Muscle layer of duodenum (tissue), 2 donors: ENCODE data around the gene PCDHA1.
A peak's percentile ranks its signal among the peaks of the same experiment; 100 is the strongest.
"Not testable (repeated sequence)": the region's sequence is repeated elsewhere in the genome, so short reads cannot be mapped to it uniquely, and the experiment has no call there.

Experiments
- H3K27ac ChIP-seq: one replicate; pipeline ENCODE4 v1.7.0; 2013; ENCODE audit warnings: mild to moderate bottlenecking, low read length
- H3K27me3 ChIP-seq: one replicate; pipeline ENCODE4 v1.7.0; 2013; ENCODE audit warnings: low read depth, mild to moderate bottlenecking, control low read depth, low read length
- H3K36me3 ChIP-seq, 2 donors: one replicate each; pipeline ENCODE4 v1.7.0; 2013; ENCODE audit warnings: low read length in 2 of 2, control low read depth in 1 of 2, mild to moderate bottlenecking in 1 of 2; ENCODE audit not compliant: insufficient read depth in 2 of 2, control insufficient read depth in 1 of 2
- H3K4me1 ChIP-seq, 2 donors: one replicate each; pipeline ENCODE4 v1.7.0; 2013; ENCODE audit warnings: low read length in 2 of 2, mild to moderate bottlenecking in 2 of 2, control low read depth in 1 of 2, moderate library complexity in 1 of 2; ENCODE audit not compliant: insufficient read depth in 2 of 2, control insufficient read depth in 1 of 2
- H3K4me3 ChIP-seq, 2 donors: one replicate each; pipeline ENCODE4 v1.7.0; 2013; ENCODE audit warnings: low read length in 2 of 2, low read depth in 1 of 2, mild to moderate bottlenecking in 1 of 2
- H3K9me3 ChIP-seq, 2 donors: one replicate each; pipeline ENCODE4 v1.7.0; 2013; ENCODE audit warnings: low read length in 2 of 2, control low read depth in 1 of 2, mild to moderate bottlenecking in 1 of 2; ENCODE audit not compliant: control insufficient read depth in 1 of 2
- donor health status: healthy.

The PCDHA1 gene

DNA sequence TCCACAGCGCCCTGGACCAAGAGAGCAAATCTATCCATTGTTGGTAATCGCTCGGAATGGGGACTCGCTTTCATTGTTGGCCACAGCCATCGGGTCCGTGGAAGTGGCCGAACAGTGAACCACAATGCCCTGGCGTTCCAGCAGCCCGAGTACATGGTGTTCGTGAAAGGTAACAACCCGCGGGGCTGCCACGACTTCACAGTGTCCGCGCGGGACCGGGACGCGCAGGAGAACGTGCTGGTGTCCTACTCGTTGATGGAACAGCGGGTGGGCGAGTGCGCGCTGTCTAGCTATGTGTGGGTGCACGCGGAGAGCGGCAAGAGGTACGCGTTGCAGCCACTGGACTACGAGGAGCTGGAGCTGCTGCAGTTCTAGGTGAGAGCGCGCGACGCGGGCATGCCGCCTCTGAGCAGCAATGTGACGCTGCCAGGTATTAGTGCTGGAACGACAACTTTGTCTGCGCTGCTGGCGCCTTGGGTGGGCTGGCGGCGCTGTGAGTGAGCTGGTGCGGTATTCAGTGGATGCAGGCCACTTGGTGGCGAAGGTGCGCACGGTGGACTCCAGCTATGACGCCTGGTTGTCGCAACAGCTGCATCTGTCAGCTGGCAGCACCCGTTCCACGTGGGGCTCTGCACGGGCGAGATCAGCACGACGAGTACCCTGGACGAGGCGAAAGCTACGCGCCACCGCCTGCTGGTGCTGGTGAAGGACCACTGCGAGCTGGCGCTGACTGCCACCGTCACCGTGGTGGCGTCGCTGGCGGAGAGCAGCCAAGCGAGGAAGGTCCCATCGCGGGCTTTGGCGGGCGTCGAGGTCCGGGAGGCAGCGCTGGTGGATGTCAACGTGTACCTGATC is 76.7 kb downstream of the PCDHA1 start:
- no peaks in the 10 kb centered on the region for H3K27me3 ChIP-seq
- peaks cover 0 to 26% of the 10 kb centered on the region in 2 donors for H3K9me3 ChIP-seq
- H3K36me3 ChIP-seq = no peaks in the 10 kb centered on the region
- no peaks in the 10 kb centered on the region for H3K4me1 ChIP-seq
- no peak overlapping the region for H3K27ac ChIP-seq
- no peak overlapping the region for H3K4me3 ChIP-seq

DNA sequence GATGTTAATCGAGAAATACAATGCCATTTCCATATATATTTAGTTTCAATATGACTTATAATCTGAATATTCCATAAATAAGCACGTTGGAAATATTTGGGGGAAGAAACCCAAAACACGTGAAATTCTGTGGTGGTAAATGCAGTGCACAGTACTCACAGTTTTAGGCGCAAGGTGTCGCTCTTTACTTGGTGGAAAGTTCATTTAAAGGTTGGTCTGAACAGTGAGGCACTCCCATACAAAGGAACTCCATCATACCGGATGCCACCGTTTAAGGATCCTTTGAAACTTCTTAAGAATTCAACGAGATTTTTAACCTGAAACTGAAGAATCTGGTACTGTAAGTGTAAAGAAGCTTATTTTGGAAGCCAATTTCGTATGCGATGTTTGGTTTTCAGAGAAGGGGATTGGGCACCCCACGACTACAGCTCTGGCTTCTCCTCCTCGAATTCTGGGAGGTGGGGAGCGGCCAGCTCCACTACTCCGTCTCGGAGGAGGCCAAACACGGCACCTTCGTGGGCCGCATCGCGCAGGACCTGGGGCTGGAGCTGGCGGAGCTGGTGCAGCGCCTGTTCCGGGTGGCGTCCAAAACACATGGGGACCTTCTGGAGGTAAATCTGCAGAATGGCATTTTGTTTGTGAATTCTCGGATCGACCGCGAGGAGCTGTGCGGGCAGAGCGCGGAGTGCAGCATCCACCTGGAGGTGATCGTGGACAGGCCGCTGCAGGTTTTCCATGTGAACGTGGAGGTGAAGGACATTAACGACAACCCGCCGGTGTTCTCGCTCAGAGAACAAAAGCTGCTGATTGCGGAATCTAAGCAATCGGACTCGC is 83.0 kb downstream of the PCDHA1 start, which contains the start of gene PCDHA11:
PCDHA11 (plus strand) TSS at position 237 of the 834 bp plus-strand sequence; CDS start at position 384, 147 bp downstream.
- Histone ChIP-seq H3K9me3 (peaks cover 0 to 26% of the 10 kb centered on the region in 2 donors), H3K36me3 (no peaks in the 10 kb centered on the region), H3K4me3 (peak within 1 kb of the TSS in 1 of 2 donors; percentile 56), H3K27me3 (no peaks in the 10 kb centered on the region), H3K4me1 (no peaks in the 10 kb centered on the region), H3K27ac (no peak within 1 kb of the TSS)

DNA sequence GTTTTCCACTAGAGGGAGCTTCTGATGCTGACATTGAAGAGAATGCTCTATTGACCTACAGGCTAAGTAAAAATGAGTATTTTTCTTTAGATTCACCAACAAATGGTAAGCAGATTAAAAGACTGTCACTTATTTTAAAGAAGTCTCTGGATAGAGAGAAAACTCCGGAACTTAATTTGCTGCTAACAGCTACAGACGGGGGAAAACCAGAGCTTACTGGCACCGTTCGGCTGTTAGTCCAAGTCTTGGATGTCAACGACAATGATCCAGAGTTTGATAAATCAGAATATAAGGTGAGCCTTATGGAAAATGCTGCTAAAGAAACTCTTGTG is 83.6 kb downstream of the PCDHA1 start:
- peaks cover 0 to 26% of the 10 kb centered on the region in 2 donors for H3K9me3 ChIP-seq
- no peaks in the 10 kb centered on the region for H3K36me3 ChIP-seq
- no peaks in the 10 kb centered on the region for H3K27me3 ChIP-seq
- H3K27ac ChIP-seq = no peak overlapping the region
- peak overlapping the region in 1 of 2 donors; percentile 56 for H3K4me3 ChIP-seq
- no peaks in the 10 kb centered on the region for H3K4me1 ChIP-seq

DNA sequence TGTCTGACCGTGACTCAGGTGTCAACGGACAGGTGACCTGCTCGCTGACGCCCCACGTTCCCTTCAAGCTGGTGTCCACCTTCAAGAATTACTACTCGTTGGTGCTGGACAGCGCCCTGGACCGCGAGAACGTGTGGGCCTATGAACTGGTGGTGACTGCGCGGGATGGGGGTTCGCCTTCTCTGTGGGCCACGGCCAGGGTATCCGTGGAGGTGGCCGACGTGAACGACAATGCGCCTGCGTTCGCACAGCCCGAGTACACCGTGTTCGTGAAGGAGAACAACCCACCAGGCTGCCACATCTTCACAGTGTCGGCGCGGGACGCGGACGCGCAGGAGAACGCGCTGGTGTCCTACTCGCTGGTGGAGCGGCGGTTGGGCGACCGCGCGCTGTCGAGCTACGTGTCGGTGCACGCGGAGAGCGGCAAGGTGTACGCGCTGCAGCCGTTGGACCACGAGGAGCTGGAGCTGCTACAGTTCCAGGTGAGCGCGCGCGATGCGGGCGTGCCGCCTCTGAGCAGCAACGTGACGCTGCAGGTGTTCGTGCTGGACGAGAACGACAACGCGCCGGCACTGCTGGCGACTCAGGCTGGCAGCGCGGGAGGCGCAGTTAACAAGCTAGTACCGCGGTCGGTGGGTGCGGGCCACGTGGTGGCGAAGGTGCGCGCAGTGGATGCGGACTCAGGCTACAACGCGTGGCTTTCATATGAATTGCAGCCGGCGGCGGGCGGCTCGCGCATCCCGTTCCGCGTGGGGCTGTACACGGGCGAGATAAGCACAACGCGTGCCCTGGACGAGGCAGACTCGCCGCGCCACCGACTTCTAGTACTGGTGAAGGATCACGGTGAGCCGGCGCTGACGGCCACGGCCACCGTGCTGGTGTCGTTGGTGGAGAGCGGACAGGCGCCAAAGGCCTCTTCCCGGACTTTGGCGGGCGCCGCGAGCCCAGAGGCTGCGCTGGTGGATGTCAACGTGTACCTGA is 84.6 kb downstream of the PCDHA1 start:
- no peak overlapping the region for H3K27ac ChIP-seq
- peak overlapping the region in 1 of 2 donors; percentile 25 for H3K4me3 ChIP-seq
- H3K4me1 ChIP-seq = no peaks in the 10 kb centered on the region
- no peaks in the 10 kb centered on the region for H3K27me3 ChIP-seq
- no peaks in the 10 kb centered on the region for H3K36me3 ChIP-seq
- H3K9me3 ChIP-seq = peaks cover 0 to 32% of the 10 kb centered on the region in 2 donors

DNA sequence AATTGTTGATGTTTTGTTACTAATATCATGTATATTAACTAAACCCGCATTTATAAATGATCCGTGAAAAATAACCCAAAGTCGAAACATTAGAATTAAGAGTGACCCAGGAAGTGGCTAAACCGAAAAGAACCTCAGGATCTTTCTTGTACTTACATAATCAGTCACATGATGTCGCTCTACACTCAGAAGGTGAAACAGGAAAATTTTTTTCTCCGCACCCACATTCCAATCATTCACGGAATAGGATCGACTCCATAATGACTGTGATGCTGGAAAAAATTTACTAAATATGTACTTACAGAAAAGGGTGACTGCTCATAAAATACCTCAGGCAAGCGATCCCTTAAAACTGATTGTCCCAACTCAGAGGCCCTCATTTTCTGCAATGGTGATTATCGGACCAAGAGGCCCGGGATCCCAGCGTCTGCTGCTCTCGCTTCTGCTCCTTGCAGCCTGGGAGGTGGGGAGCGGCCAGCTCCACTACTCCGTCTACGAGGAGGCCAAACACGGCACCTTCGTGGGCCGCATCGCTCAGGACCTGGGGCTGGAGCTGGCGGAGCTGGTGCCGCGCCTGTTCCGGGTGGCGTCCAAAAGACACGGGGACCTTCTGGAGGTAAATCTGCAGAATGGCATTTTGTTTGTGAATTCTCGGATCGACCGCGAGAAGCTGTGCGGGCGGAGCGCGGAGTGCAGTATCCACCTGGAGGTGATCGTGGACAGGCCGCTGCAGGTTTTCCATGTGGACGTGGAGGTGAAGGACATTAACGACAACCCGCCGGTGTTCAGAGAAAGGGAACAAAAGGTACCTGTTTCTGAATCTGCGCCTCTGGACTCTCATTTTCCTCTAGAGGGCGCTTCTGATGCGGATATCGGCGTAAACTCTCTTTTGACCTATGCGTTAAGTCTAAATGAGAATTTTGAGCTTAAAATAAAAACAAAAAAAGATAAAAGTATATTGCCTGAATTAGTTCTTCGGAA is 89.4 kb downstream of the PCDHA1 start, which contains the start of gene PCDHA12:
PCDHA12 (plus strand) TSS at position 224 of the 981 bp plus-strand sequence; CDS start at position 389, 165 bp downstream.
- Histone ChIP-seq H3K27ac (no peak within 1 kb of the TSS), H3K36me3 (no peaks in the 10 kb centered on the region), H3K4me1 (no peaks in the 10 kb centered on the region), H3K27me3 (no peaks in the 10 kb centered on the region), H3K4me3 (peak within 1 kb of the TSS in 1 of 2 donors; percentile 32), H3K9me3 (peaks cover 7 to 33% of the 10 kb centered on the region in 2 donors)

DNA sequence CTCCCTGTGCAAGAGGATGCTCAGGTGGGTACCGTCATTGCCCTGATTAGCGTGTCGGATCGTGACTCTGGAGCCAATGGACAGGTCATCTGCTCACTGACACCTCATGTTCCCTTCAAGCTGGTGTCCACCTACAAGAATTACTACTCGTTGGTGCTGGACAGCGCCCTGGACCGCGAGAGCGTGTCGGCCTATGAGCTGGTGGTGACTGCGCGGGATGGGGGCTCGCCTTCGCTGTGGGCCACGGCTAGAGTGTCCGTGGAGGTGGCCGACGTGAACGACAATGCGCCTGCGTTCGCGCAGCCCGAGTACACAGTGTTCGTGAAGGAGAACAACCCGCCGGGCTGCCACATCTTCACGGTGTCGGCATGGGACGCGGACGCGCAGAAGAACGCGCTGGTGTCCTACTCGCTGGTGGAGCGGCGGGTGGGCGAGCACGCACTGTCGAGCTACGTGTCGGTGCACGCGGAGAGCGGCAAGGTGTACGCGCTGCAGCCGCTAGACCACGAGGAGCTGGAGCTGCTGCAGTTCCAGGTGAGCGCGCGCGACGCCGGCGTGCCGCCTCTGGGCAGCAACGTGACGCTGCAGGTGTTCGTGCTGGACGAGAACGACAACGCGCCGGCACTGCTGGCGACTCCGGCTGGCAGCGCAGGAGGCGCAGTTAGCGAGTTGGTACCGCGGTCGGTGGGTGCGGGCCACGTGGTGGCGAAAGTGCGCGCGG is 90.8 kb downstream of the PCDHA1 start:
- not testable (repeated sequence) for H3K27me3 ChIP-seq, H3K36me3 ChIP-seq, H3K4me1 ChIP-seq, H3K27ac ChIP-seq
- peaks cover 7 to 26% of the 10 kb centered on the region in 2 donors for H3K9me3 ChIP-seq
- H3K4me3 ChIP-seq = peak overlapping the region in 1 of 2 donors; percentile 30

DNA sequence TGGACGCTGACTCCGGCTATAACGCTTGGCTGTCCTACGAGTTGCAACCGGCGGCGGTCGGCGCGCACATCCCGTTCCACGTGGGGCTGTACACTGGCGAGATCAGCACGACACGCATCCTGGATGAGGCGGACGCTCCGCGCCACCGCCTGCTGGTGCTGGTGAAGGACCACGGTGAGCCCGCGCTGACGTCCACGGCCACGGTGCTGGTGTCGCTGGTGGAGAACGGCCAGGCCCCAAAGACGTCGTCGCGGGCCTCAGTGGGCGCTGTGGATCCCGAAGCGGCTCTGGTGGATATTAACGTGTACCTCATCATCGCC is 91.3 kb downstream of the PCDHA1 start:
- Histone ChIP-seq H3K36me3 (no peaks in the 10 kb centered on the region), H3K4me3 (no peak overlapping the region), H3K4me1 (peaks cover 0 to 3% of the 10 kb centered on the region in 2 donors), H3K9me3 (peaks cover 7 to 31% of the 10 kb centered on the region in 2 donors), H3K27ac (no peak overlapping the region), H3K27me3 (no peaks in the 10 kb centered on the region)

DNA sequence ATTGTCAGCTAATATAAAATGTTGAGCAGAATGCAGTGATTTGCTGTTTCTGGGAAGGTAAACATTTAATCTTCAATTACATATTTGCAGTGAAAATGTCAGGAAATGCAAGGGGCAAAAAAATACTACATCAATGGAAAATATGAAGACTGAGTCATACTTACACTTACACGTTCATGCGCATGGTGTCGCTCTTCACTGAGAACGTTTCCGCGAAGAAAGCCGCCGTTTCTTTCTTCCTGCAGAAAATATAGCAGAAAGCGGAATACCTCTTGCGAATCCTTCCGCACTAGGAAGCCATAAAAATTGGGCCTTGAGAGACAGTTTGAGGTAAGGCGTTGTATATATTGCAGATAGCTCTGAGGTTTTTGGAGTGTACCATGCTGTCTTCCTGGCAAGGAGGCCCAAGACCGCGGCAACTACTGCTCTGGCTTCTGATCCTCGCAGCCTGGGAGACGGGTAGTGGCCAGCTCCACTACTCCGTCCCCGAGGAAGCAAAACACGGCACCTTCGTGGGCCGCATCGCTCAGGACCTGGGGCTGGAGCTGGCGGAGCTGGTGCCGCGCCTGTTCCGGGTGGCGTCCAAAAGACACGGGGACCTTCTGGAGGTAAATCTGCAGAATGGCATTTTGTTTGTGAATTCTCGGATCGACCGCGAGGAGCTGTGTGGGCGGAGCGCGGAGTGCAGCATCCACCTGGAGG is 96.1 kb downstream of the PCDHA1 start, which contains the start of gene PCDHA13:
PCDHA13 (plus strand) TSS at position 236 of the 702 bp plus-strand sequence; CDS start at position 381, 145 bp downstream.
- Histone ChIP-seq H3K27me3 (no peaks in the 10 kb centered on the region), H3K36me3 (no peaks in the 10 kb centered on the region), H3K4me1 (peaks cover 0 to 3% of the 10 kb centered on the region in 2 donors), H3K27ac (no peak within 1 kb of the TSS), H3K9me3 (peaks cover 5 to 32% of the 10 kb centered on the region in 2 donors), H3K4me3 (peak within 1 kb of the TSS; percentile 7 to 48)

DNA sequence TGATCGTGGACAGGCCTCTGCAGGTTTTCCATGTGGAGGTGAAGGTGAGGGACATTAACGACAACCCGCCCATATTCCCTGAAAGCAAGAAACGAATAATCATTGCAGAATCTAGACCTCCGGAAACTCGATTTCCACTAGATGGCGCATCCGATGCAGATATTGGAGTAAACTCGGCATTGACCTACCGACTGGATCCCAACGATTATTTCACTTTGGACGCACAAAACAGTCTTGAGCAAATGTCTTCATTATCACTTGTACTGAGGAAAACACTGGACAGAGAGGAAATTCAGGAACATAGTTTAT is 96.6 kb downstream of the PCDHA1 start:
- no peak overlapping the region for H3K27ac ChIP-seq
- H3K4me3 ChIP-seq = peak overlapping the region in 1 of 2 donors; percentile 48
- H3K9me3 ChIP-seq = peaks cover 5 to 27% of the 10 kb centered on the region in 2 donors
- H3K36me3 ChIP-seq = no peaks in the 10 kb centered on the region
- no peaks in the 10 kb centered on the region for H3K27me3 ChIP-seq
- H3K4me1 ChIP-seq = peaks cover 0 to 3% of the 10 kb centered on the region in 2 donors
